AG10803 (cell line): ENCODE measurements around the gene ETFBKMT.
"Not testable (repeated sequence)": the region's sequence is repeated elsewhere in the genome, so short reads cannot be mapped to it uniquely, and the experiment has no call there.

Experiments used
- DNase-seq: peaks from one replicate; pipeline ENCODE4 v3.0.0; 2010; ENCODE audit warnings: low read depth
- H3K4me3 ChIP-seq: 2 replicates; pipeline ENCODE4 v1.5.1; 2011; ENCODE audit warnings: mild to moderate bottlenecking, low read length, control low read depth
- CTCF ChIP-seq: conservative IDR thresholded peaks from 2 replicates; pipeline ENCODE4 v1.5.1; 2011; ENCODE audit warnings: mild to moderate bottlenecking, low read length, control low read depth, inconsistent platforms

Gene ETFBKMT

GRCh38 chr12:31672521-31672920, 13.0 kb downstream of the ETFBKMT start:
- no peak for TF ChIP-seq CTCF
- H3K4me3 ChIP-seq: no peak overlapping the region
- no peak for DNase-seq

DNA sequence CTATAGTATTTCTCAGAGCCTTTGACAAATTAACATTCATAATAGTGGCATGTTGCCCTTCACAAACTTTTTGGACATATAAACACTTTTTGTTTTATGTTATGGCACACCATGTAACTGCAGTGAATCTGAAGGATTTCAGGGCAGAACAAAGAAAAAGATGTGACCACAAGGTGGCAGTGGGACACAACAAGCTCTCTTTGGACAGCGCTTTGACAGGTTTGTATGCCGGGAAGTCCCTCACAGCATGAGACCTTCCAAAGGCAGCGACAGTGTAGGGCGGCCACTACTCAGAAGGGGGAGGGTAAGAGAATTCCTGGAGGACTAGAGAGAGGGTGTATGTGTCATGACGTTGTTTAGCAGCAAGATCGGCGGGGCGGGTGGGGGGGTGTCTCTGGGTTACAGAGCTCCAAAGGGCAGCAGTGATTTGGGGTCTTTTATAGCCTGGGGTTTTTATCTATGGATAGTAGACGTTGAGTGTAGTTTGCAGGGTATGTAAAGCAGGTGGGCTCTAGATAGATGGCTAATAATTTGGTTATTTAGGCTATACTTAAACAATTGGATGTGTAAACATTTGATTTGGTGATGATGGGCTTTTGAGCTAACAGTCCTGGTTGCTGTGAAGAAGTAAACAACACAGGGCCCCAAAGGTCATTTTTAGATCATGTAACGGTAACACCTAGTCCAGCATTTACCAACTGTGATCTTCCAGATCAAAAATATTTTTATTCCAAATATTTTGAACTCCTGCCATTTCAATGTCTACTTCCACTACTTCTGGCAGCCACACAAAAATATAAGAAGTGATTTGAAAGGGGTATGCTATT, 22.9 kb downstream of the ETFBKMT start:
- TF ChIP-seq CTCF: peak; percentile 72
- H3K4me3 ChIP-seq: no peak overlapping the region
- peak; percentile 71 for DNase-seq

- no peak overlapping the region for H3K4me3 ChIP-seq
- TF ChIP-seq CTCF: no peak
- DNase-seq: no peak
These were observed 26.3 kb downstream of the ETFBKMT start for GRCh38 chr12:31685801-31686200.

DNA sequence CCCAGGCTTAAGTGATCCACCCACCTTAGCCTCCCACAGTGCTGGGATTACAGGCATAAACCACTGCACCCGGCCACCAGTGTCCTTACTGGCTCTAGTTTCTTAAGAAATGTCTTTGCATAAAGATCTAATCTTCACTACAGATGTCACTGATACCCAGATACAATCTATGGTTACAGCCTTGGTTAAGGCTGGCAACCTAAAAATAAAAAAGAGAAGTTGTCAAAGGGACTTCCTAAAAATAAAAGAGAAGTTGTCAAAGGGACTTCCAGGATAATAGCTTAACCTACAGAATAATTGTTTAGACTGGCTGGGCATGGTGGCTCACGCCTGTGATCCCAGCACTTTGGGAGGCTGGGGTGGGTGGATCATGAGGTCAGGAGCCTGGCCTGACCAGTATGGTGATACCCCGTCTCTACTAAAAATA, 27.6 kb downstream of the ETFBKMT start:
- no peak for TF ChIP-seq CTCF
- H3K4me3 ChIP-seq: no peak overlapping the region
- no peak for DNase-seq

DNA sequence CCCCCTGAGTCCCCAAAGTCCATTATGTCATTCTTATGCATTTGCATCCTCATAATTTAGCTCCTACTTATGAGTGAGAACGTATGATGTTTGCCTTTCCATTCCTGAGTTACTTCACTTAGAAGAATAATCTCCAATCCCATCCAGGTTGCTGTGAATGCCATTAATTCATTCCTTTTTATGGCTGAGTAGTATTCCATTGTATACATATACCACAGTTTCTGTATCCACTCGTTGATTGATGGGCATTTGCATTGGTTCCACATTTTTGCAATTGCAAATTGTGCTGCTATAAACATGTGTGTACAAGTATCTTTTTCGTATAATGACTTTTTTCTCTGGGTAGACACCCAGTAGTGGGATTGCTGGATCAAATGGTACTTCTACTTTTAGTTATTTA, 30.4 kb downstream of the ETFBKMT start:
- not testable (repeated sequence) for H3K4me3 ChIP-seq, DNase-seq

DNA sequence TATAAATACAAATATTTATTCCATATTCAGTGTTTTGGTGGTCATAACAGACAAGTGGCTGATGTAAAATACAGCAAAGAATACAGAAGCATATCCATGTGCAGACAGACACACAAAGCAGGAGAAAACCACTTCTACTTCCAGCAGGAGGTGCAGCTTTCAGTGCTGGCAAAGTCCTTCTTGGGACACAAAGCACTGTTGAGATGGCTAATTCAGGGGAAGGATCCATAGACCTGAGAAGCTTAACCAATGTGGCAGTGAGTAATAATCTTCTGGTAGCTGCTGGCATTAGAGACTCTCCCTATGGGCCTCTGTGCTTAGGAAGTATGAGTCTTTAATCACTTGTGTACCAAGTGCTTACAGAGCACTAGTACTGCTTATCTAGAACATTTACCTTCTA, 42.6 kb downstream of the ETFBKMT start:
- peak; percentile 27; the same call in 1 of the 2 replicates for TF ChIP-seq CTCF
- peak; percentile 17 for DNase-seq
- no peak overlapping the region for H3K4me3 ChIP-seq

DNA sequence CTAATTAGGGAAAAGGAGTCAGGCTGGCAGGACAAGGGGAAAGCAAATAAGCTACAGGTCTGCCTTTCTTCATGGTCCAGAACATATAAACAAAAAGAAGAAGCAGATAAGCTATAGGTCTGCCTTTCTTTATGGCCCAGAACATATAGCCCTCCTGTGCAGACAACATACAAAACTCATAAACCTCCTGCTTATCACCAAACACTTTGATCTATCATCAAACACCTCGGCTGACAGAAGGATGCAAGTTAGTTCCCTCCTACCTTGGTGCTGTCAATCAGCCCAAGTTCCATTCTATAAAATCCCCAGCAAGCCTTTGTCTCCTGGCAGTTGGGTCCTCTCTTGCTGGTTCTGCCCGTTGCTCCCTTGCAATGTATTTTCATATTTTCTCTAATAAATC, 46.1 kb downstream of the ETFBKMT start:
- no peak overlapping the region for H3K4me3 ChIP-seq
- no peak for DNase-seq
- no peak for TF ChIP-seq CTCF

DNA sequence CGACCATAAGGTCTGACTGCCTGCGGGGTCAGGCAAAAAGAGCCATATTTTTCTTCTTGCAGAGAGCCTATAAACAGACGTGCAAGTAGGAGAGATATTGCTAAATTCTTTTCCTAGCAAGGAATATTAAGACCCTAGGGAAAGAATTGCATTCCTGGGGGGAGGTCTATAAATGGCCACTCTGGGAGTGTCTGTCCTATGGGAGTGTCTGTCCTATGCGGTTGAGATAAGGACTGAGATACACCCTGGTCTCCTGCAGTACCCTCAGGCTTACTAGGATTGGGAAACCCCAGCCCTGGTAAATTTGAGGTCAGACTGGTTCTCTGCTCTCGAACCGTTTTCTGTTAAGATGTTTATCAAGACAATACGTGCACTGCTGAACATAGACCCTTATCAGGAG, 48.6 kb downstream of the ETFBKMT start:
- H3K4me3 ChIP-seq, DNase-seq: not testable (repeated sequence)
